NOMO-1 treated with dmso at 0.1 percent for 144 hours (cell line): Measurements from ENCODE around the gene U2SURP.
A peak's percentile ranks its signal among the peaks of the same experiment; 100 is the strongest.
"Not testable (repeated sequence)": the region's sequence is repeated elsewhere in the genome, so short reads cannot be mapped to it uniquely, and the experiment has no call there.

ENCODE experiments used
- DNase-seq: peaks from one replicate; lab custom pipeline; 2025; ENCODE audit not compliant: unreplicated experiment; lab: John Stamatoyannopoulos, UW

The U2SURP gene

DNA sequence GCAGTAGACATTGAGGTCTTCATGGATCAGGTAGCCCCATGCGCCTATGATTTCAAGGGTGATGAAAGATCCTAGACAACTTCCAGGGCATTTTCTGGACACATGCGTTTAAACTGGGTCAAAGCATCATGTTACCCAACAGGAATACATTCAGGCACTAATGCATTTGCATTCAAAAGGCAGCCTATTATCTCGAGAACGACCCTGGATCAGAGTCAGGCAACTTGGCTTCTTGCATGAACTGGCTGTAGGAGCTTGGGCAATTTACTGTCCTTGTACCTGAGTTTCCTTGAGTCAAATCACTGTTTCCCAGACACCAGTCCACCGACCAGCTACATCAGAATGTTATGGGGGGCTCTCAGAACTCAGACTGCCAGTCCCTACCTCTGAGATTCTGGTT, 66.7 kb downstream of the U2SURP start:
- DNase-seq, result no peak

DNA sequence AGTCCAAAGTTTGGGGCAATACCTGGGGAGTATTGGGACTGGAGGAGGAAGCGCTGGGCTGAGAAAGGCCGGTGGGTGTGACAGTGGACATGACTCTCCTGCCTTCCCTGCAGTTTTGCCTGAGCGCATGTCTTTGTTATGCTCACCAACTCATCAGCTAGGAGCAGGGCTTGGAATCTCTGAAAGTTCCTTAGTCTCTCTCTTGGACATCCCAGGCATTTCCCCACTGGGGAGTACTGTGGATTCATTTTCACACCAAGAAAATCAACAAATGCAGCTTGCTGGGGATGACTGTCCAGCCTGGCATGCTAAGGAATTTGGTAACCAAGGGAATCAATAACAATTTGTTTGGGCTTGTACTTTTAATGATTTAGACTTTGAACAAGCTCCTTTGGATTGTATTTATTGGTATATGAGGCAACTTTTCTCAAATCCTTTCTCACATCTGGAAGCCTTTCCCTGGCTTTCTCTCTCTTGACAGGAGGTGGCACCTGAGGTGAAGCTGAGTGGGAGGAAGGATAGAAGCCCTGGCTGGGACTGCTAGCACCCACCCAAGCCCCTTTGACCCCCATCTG, 69.7 kb downstream of the U2SURP start:
- no peak for DNase-seq

DNA sequence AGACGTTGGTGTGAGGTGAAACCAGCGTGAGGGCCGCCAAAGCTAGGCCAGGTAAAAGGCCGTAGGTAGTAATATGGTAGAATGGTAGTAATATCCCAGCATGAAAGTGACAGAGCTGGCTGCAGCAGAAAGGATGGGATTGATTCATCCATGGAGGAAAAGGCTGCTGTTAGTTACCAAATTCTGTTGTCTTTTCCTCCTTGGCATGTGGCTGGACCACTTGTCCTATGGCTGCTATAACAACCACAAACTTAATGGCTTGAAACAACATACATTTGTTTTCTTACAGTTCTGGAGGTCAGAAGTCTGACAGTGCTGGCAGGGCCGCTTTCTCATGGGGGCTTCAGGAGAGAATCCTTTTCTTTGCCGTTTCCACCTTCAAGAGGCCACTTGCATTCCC, 70.4 kb downstream of the U2SURP start:
- DNase-seq, result no peak

DNA sequence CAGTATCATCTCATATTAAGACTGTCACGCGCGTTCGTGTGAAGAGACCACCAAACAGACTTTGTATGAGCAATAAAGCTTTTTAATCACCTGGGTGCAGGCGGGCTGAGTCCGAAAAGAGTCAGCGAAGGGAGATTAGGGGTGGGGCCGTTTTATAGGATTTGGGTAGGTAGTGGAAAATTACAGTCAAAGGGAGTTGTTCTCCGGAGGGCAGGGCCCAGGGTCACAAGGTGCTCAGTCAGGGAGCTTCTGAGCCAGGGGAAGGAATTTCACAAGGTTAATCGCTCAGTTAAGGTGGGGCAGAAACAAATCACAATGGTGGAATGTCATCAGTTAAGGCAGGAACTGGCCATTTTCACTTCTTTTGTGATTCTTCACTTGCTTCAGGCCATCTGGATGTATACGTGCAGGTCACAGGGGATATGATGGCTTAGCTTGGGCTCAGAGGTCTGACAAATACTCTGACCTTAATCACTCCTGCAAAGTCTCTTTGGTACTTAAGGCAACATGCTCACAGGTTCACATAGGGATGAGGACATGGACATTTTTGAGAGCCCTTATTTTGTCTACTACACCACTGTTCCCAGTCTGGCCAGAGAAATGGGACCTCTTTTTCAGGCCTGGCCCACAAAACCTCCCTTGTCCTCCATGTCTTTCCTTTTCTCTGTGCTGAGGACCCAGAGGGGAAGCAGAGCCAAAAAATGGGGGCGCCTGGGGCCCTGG, 71.1 kb downstream of the U2SURP start:
- not testable (repeated sequence) for DNase-seq

DNA sequence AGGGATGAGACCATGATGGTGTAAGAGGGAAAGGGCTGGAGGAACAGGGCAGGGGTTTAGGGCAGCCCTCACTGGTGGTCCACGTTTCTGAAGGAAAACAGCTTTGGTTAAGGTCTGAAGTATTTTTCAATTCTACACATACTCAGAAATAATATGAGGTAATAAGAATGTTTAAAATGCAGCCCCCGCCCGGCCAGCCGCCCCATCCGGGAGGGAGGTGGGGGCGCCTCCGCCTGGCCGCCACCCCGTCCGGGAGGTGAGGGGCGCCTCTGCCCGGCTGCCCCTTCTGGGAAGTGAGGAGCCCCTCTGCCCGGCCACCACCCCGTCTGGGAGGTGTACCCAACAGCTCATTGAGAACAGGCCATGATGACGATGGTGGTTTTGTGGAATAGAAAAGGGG, 72.2 kb downstream of the U2SURP start:
- not testable (repeated sequence) for DNase-seq

DNA sequence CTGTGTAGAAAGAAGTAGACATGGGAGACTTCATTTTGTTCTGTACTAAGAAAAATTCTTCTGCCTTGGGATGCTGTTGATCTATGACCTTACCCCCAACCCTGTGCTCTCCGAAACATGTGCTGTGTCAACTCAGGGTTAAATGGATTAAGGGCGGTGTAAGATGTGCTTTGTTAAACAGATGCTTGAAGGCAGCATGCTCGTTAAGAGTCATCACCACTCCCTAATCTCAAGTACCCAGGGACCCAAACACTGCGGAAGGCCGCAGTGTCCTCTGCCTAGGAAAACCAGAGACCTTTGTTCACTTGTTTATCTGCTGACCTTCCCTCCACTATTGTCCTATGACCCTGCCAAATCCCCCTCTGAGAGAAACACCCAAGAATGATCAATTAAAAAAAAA, 72.6 kb downstream of the U2SURP start:
- not testable (repeated sequence) for DNase-seq

DNA sequence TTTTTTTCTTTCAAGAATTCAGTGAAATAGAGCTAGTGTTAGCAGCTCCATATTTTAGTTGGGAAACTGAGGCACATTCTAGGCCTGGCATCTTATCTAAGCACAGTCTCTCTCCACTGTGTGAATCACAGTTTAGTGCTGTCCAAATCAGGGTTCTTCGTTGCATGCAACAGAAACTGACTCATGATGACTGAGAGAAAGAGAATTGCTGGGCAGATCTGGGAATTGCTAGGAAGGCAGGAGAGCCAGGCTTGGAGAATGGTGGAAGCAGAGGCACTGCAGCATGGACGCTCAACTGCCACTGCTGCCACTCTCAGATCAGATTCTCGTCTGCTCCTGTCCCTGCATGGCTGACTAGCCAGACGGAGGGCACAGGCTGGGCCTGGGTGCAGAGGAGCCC, 77.5 kb downstream of the U2SURP start:
- no peak for DNase-seq

DNA sequence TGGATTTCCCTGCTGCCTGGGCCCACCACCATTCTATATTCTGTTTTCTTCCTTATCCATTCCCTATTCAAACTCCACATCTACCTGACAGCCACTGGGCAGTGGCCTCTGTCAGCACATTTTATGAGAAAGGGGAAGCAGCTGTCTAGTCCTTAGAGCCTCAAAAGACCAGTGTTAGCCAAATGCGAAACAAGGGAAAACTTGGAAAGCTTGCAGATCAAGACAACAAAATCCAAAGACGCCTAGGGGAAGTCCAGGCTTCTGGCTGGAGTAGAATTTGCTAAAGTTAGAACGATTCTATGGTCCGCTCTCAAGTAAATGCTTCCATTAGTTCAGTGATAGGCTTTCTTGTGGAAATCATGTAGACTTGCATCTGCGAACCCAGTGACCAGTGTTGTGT, 78.8 kb downstream of the U2SURP start:
- no peak for DNase-seq

DNA sequence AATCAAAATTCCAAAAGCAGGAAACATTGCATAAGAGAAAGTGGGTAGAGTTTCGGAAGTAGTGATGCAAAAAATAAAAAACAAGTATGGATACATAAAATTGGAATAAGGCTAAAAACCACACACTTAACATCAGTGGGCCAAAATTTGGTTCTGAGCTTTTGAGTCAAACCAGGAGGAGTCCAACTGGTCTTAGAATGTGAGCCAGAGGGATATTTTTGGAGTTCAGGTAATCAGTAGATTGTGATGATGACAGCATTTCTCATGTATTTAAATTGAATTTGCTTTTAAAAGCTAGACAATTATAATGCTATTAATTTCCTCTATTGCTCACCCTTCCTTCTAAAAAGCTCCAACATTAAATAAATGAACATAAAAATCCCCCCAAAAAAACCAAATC, 80.0 kb downstream of the U2SURP start:
- DNase-seq, result no peak

DNA sequence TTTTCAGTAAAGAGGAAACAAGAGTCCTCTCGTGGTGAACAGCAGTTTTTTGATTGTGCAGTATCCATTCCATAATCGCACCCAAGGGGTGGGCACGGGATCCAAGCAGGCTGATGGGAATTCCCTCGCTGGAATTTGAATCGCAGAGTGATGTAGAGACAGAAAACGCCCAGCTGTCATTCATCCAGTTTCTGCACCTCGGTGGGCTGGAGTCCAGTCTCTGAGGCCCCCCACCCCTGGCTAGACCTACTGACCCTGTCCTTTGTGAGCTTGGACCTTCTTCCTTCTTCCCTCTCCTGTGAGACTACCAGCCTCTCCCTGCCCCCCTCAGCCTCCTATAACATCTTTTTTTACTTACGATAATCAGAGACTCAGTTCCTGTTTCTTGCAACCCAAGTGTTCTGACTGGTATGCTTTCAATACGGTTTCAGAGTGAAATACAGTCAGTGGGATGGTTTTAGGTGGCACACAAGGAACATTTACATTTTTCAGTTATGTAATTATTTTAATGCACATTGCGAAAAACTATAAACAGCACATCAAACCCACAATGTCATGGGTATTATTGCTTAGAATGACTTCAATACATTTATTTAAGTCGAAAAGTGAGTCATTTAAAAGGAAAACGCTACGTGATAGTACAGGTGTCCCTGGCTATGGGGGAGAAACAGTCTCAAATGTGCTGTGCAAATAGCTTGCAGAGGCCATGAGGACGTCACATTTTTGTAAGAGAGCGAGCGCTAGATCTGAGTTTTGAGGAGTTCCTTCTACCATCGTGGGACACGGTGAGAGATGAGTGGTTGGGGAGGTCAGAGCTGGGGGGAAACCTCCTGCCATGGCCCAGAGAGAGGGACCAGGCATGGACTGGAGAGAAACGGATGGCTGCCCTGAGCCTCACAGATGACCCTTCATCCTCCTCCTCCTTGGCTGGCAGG, 80.7 kb downstream of the U2SURP start:
- peak; percentile 85 for DNase-seq

DNA sequence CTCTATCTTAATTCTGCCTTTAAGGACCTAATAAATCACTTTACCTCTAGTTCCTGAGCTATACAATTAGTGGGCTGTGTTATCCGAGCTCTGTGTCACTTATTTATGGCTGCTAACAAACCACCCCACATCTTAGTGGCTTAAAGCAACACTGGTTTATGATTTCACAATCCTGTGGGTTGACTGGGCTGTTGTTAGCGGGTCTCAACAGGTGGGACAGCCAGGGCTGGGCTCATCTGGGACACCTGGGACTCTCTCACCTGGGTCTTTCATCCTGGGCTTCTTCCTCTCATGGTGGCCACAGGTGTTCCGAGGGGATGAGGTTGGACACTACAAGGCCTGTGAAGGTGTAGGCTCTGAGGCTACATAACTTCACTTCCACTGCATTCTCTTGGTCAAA, 82.4 kb downstream of the U2SURP start:
- DNase-seq, result peak; percentile 82

DNA sequence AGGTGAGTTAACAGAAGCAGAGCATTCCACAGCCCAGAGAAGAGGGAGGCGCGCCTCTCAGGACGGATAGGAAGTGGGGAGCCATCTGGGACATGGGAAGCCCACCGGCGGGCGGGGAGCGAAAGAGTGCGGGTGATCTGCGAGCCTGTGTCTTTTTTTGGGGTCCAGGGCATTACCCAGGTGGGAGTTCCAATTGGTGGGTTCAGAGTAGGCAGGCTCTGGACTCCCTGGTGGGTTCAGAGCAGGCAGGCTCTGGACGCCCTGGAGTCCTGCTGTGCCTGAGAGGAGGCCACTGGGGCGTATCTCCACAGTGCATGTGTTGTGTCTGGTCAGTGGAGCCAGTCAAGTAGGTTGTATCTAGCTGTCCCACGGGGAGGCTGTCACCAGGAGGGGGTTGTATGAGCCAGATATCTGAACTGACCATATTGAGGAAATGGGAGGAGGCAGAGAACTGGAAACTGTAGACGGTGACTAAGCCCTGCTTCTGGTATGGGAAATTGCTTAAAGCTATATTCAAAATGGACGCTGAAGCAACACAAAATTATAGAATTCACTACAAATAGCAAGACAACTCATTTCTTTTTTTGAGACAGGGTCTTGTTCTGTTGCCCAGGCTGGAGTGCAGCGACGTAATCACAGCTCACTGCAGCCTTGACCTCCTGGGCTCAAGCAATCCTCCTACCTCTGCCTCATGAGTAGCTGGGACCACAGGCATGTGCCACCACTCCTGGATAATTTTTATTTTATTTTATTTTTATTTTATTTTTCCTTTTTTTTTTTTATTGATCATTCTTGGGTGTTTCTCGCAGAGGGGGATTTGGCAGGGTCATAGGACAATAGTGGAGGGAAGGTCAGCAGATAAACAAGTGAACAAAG, 83.7 kb downstream of the U2SURP start:
- DNase-seq, result peak; percentile 93

DNA sequence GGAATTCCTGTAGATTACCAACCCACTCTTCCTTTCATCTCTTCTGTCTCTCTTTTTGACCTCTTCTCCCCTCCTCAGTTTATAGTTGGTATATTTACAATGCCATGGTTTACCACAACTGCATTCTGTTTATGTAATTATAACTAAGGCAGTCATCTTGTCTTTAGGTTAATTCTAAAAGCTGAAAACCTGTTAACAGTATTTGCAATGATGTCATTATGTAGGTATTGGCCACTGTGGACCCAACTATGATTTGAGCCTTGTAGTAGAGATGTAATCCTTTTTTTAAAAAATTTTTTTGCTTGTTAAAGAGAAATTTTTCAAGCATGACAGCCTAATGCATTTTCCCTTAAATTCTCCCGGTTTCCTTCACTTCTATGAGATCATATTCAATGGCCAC, 87.5 kb downstream of the U2SURP start:
- no peak for DNase-seq

DNA sequence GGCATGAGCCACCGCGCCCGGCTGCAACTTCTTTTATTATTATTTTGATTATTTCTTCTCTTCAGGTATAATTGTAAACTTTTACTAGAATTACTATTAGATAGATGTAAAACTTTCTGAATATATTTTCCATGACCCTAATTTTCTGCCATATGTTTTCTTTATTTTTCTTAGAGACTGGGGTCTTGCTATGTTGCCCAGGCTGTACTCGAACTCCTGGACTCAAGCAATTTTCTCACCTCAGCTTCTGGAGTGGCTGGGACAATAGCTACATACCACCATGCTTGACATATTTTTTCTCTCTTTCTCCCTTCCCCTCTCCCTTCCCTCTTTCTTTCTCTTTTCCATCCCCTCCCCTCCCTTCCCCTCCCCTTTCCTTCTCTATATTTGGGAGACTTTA, 88.6 kb downstream of the U2SURP start:
- no peak for DNase-seq

DNA sequence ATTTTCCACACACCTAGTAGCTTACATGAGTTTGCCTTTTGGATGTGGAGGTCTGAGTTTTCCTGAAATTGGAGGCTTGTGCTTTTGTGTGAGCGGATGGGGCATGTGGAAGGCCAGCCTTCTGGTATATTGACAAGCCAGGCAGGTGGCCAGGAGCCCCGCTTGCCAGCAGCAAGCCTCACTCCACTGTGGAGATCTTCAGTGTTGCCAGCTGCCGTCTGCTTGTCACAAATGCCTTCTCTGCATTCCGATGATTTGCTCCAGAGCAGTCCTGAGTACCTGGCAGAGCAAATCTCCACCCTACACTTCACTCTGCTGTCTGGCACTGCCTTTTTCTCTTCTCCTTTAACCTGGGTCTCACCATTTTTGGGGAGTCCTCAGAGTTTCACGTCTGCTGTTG, 89.1 kb downstream of the U2SURP start:
- DNase-seq, result no peak

DNA sequence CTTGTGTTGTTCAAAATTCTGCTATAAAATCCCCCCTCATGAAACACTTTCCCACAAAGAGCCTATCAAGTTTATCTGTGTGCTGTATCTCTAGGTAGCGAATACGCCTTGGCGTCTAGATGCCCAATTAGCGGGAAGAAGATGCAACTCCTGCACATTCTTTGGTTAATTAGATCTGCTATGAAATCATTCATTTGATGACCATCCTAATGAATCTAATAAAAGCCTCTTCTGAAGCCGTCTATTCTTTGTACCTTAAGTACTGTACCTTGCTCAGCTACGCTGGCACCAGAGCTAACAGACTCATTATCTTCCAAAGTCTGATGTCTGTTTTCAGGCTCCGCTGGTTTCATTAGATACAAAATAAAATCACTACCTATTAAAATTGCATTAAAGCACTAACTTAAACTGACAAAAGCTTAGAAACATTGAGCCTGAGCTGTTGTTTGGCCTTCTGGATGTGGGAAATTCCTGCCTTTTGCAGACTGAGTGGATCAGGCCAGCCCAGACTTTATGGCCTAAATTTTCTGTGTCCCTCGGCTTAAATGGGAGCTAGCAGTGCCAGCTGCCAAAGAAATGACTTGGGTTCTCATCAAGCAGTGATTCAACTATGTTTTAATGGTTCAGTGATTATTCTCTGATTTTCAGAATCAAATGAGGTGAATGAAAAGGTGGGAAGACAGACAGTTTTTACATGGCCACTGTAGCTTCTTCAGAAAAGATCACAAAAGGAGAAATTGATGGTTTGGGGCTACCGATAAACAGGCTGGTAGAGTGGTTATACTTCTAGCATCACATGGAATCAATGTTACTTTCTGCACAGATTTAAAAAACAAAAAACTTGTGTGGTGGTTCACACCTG, 89.8 kb downstream of the U2SURP start:
- DNase-seq, result no peak

DNA sequence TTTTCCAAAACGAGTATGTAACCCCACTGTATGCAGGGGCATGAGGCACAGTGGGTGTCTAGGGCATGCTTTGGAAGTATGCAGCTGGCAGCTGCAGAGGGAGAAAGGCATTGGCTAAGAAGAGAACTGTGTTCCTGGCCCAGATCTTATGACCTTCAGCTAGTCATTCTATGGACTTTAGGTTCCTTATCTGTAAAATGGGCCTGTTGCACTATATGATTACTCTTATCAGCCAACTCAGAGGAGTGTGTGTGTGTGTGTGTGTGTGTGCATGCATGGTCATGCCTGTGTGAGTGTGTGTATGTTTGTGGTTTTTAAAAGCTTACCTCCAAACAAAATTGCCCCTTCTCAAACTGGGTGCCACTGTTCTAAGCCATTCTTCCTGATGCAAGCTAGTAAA, 90.8 kb downstream of the U2SURP start:
- DNase-seq, result no peak

DNA sequence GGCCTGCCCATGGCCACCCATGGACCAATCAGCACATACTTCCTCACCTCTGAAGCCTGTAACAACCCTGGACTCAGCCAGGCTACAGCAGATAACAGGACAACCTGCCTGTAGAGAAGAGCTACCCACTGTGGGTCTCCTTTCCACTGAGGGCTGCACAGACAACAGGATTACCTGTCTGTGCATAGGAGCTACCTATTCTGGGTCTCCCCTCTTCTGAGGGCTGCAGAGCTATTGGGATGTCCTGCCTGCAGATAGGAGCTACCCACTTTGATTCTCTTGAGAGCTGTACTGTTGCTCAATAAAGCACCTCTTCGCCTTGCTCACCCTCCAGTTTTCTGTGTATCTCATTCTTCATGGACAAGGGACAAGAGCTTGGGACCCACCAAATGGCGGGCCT, 94.4 kb downstream of the U2SURP start:
- DNase-seq, result no peak

DNA sequence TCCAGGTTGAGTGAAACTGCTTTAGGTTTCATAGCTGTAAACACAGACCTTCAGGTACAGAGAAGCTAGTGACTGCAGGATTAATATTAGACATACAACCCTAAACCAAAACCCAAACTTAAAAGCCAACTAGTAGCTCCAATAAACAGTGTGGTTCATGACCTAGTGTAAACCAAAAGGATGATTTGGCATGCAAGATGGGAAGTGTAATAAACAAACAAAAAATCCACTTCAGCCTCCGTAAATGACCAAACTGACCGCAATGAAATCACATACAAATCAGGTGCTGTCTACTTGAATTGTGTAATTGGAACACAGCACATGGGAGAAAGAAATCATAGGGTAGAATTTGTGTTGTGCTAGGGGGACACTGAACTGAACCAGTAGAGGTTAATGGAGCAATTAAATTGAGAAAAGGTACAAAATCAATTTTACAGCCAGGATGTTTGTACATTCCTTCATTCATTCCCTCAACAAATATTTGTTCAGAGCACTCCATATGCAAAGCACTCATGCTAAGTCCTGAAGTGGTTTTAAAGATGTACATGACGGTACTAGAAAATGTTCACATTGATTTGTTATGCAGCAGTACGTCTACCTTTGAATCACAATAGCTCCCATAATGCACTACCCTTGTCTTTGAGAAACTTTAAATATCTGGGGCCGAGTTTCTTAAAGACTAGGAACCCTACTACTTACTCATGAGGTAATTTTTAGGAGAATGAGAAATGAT, 96.8 kb downstream of the U2SURP start:
- DNase-seq, result no peak
